ENCODE results near the gene CRIP3.

The CRIP3 gene

GRCh38 chr6:43262780-43263313 lies 45.8 kb downstream of the CRIP3 start:
- Histone ChIP-seq H3K27ac (ENCODE audit: extremely low read depth, low read depth, low read length) (no peak overlapping the region), H3K4me3 (ENCODE audit: low read depth, low read length) (no peak overlapping the region), H3K4me1 (ENCODE audit: control insufficient read depth, insufficient read depth, low read length) (no peaks in the 10 kb centered on the region), H3K36me3 (ENCODE audit: control insufficient read depth in 2 of 2, insufficient read depth in 1 of 2, low read length in 2 of 2) (no peaks in the 10 kb centered on the region), H3K9me3 (ENCODE audit: control insufficient read depth, insufficient read depth, low read depth, low read length) (no peaks in the 10 kb centered on the region)
- ChIA-PET POLR2A (interaction anchor here (1.3 to 2.1 kb wide), 2 partner anchors 71 to 107 kb away, joined by 4 to 7 read pairs; partner anchors contain the start of gene ZNF318), CTCF (interaction anchor here (0.7 to 7.6 kb wide), 18 partner anchors 11 to 601 kb away, joined by 3 to 83 read pairs (median 4); partner anchors contain the start of gene DNPH1)
- TF ChIP-seq ZNF404 (tag by site-specific recombination; IDR thresholded peaks at IDR 0.05) (no peak), INSM2 (tag by site-specific recombination; IDR thresholded peaks at IDR 0.05) (no peak), ZNF341 (tag by site-specific recombination; IDR thresholded peaks at IDR 0.05; ENCODE audit: low read depth) (peak; percentile 29; the same call in 1 of the 2 replicates)

- TF ChIP-seq ZNF175 (tag by site-specific recombination; IDR thresholded peaks at IDR 0.05), result no peak
- peak; percentile 61 for TF ChIP-seq ZIC2 (tag by site-specific recombination; IDR thresholded peaks at IDR 0.05)
- no peak for TF ChIP-seq ZFP3 (tag by site-specific recombination; IDR thresholded peaks at IDR 0.05; ENCODE audit: low read depth)
- TF ChIP-seq YY1 (tag by site-specific recombination; IDR thresholded peaks at IDR 0.05), result no peak
- no peak for TF ChIP-seq ZNF747 (tag by site-specific recombination; IDR thresholded peaks at IDR 0.05)
- no peak for TF ChIP-seq ZNF621 (tag by site-specific recombination; IDR thresholded peaks at IDR 0.05)
- Histone ChIP-seq H3K27ac (ENCODE audit: extremely low read depth, low read depth, low read length) (no peak overlapping the region), H3K36me3 (ENCODE audit: control insufficient read depth in 2 of 2, insufficient read depth in 1 of 2, low read length in 2 of 2) (no peaks in the 10 kb centered on the region), H3K4me1 (ENCODE audit: control insufficient read depth, insufficient read depth, low read length) (no peaks in the 10 kb centered on the region), H3K4me3 (ENCODE audit: low read depth, low read length) (no peak overlapping the region), H3K9me3 (ENCODE audit: control insufficient read depth, insufficient read depth, low read depth, low read length) (no peaks in the 10 kb centered on the region)
- ChIA-PET CTCF (interaction anchor here (0.6 to 7.6 kb wide), 16 partner anchors 11 to 601 kb away, joined by 3 to 83 read pairs (median 4); partner anchors contain the start of genes ABCC10 and DNPH1), POLR2A (interaction anchor here (2.1 kb wide), 1 partner anchor 107 kb away, joined by 7 read pairs; the partner anchor contains the start of gene ZNF318)
These were observed 46.4 kb downstream of the CRIP3 start for GRCh38 chr6:43262000-43262779.

- POLR2A ChIA-PET, result interaction anchor here (0.6 to 0.7 kb wide), 3 partner anchors 8 to 188 kb away, joined by 5 to 11 read pairs (median 5); no protein-coding TSS in a partner anchor
- Histone ChIP-seq H3K27ac (ENCODE audit: extremely low read depth, low read depth, low read length) (no peak overlapping the region), H3K9me3 (ENCODE audit: control insufficient read depth, insufficient read depth, low read depth, low read length) (no peaks in the 10 kb centered on the region), H3K4me1 (ENCODE audit: control insufficient read depth, insufficient read depth, low read length) (no peaks in the 10 kb centered on the region), H3K36me3 (ENCODE audit: control insufficient read depth in 2 of 2, insufficient read depth in 1 of 2, low read length in 2 of 2) (no peaks in the 10 kb centered on the region), H3K4me3 (ENCODE audit: low read depth, low read length) (no peak overlapping the region)
- TF ChIP-seq EGR2 (tag by site-specific recombination; IDR thresholded peaks at IDR 0.05; ENCODE audit: low read depth) (no peak), ZNF341 (tag by site-specific recombination; IDR thresholded peaks at IDR 0.05; ENCODE audit: low read depth) (peak; percentile 81)
- CTCF ChIA-PET, result interaction anchor here (0.6 to 7.6 kb wide), 7 partner anchors 10 to 245 kb away, joined by 3 to 83 read pairs (median 5); partner anchors contain the start of gene DNPH1
These were observed 47.4 kb downstream of the CRIP3 start for GRCh38 chr6:43261198-43261597.

GRCh38 chr6:43260791-43261190 lies 47.8 kb downstream of the CRIP3 start:
- CTCF ChIA-PET, result interaction anchor here (0.7 to 7.6 kb wide), 3 partner anchors 31 to 196 kb away, joined by 3 to 83 read pairs (median 20); partner anchors contain the start of gene DNPH1
- no peak overlapping the region for H3K4me3 ChIP-seq (ENCODE audit: low read depth, low read length)
- POLR2A ChIA-PET, result no interaction called here
- H3K36me3 ChIP-seq (ENCODE audit: control insufficient read depth in 2 of 2, insufficient read depth in 1 of 2, low read length in 2 of 2), result no peaks in the 10 kb centered on the region
- H3K4me1 ChIP-seq (ENCODE audit: control insufficient read depth, insufficient read depth, low read length), result no peaks in the 10 kb centered on the region
- H3K9me3 ChIP-seq (ENCODE audit: control insufficient read depth, insufficient read depth, low read depth, low read length), result no peaks in the 10 kb centered on the region
- TF ChIP-seq ZNF692 (tag by site-specific recombination; IDR thresholded peaks at IDR 0.05) (0 out of 2 replicates have a peak, but pooled peaks have one; percentile 41), SP7 (tag by site-specific recombination; IDR thresholded peaks at IDR 0.05) (no peak), ZSCAN4 (tag by site-specific recombination; IDR thresholded peaks at IDR 0.05) (peak; percentile 48)
- H3K27ac ChIP-seq (ENCODE audit: extremely low read depth, low read depth, low read length), result no peak overlapping the region
